Mucosa of descending colon (tissue), 3 donors: ENCODE results near the gene BAIAP2. TPM values are rescaled to one million over a fixed set of nuclear protein-coding genes. Genes with fewer than 3 reads are reported as not detected.

Experiments used
- ATAC-seq: fragments of 200-7000 bp; cut with Tn5 transposase; one replicate; pipeline ENCODE4 v1.9.1; 2020; ENCODE audit warnings: mild to moderate bottlenecking, moderate library complexity
- DNase-seq, 3 donors: peaks; one replicate each; pipeline ENCODE4 v3.0.0-alpha.2; 2020
- H3K36me3 ChIP-seq: fragments of 200-600 bp; one replicate; pipeline ENCODE4 v1.8.0; 2021; ENCODE audit warnings: low read depth, mild to moderate bottlenecking
- H3K4me1 ChIP-seq: fragments of 200-600 bp; one replicate; pipeline ENCODE4 v1.8.0; 2021; ENCODE audit warnings: low read depth, mild to moderate bottlenecking
- H3K4me3 ChIP-seq: fragments of 200-600 bp; one replicate; pipeline ENCODE4 v1.8.0; 2021; ENCODE audit warnings: mild to moderate bottlenecking
- H3K9me3 ChIP-seq: fragments of 200-600 bp; one replicate; pipeline ENCODE4 v1.8.0; 2021; ENCODE audit warnings: mild to moderate bottlenecking
- intact Hi-C, 2 donors: fragments of 100-400 bp; cut with DNase I in 1 of 2; cut with micrococcal nuclease in 1 of 2; formaldehyde crosslinking; loops; one replicate each; pipeline versions ENCODE4 v1.11.0 to v1.11.1; 2022; cut with DNase I, micrococcal nuclease
- total RNA-seq, 3 donors: library from RNA; stranded (reverse); fragmentation: NEBNext Ultra II Directional in 2 of 3; extraction: Animal tissue kit (Norgen Biotek cat#: 25700) in 2 of 3; gene quantifications; one replicate each; pipeline versions ENCODE4 v1.2.1 to v1.2.4, GENCODE V29; 2021 to 2023
- TF ChIP-seq, protein P1 (sequence below): fragments of 200-600 bp; IDR thresholded peaks from one replicate; pipeline ENCODE4 v1.8.0; 2022; ENCODE audit warnings: antibody characterized with exemption, mild to moderate bottlenecking
- donor health status: DM: no; HTN: no; CAD: no; lungs with moderate emphysema.
- donor health status: DM: no; HTN: no; CAD: no.
- donor health status: DM: no; HTN: yes; CAD: no.

BAIAP2 gene
- total RNA-seq, 3 donors from 2014 or later = 11.6 to 76.7 (median 19.4) TPM

DNA sequence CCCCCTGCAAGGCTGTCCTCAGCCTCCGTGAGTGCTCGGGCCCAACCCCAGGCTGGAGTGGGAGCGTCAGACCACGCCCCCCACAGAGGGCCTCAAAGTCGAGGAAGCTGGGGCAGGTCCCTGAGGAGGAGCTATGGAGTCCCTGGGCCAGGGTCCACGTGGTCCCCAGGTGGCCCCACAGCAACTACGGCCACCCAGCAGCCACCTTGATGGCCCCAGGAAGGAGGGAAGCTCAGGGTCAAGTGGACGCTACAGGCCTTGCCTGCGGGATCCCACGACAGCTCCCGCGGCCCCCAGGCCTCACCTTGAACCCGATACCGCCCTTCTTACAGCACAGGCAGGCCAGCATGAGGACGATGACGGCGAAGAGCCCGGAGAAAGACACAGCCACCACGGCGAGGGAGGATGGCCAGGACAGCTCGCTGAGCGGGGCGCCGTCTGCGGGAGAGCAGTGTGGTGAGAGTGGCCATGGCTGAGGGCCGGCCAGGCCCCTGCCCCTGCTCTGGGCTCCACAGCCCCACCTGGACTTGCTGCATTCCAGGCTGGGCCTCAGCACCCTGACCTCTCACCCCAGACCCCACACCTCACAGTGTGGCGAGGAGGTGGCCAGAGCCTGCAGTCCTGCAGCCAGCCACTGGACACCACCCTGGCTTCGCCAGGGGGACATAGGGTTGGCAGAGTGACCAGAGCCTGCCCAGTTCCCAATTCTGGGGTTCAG lies 99.3 kb downstream of the BAIAP2 start:
- intact Hi-C loops = no loop called here
- Histone ChIP-seq H3K4me1 (peaks cover 7% of the 10 kb centered on the region), H3K9me3 (no peaks in the 10 kb centered on the region), H3K36me3 (no peaks in the 10 kb centered on the region), H3K4me3 (no peak overlapping the region)
- TF ChIP-seq, protein P1, sequence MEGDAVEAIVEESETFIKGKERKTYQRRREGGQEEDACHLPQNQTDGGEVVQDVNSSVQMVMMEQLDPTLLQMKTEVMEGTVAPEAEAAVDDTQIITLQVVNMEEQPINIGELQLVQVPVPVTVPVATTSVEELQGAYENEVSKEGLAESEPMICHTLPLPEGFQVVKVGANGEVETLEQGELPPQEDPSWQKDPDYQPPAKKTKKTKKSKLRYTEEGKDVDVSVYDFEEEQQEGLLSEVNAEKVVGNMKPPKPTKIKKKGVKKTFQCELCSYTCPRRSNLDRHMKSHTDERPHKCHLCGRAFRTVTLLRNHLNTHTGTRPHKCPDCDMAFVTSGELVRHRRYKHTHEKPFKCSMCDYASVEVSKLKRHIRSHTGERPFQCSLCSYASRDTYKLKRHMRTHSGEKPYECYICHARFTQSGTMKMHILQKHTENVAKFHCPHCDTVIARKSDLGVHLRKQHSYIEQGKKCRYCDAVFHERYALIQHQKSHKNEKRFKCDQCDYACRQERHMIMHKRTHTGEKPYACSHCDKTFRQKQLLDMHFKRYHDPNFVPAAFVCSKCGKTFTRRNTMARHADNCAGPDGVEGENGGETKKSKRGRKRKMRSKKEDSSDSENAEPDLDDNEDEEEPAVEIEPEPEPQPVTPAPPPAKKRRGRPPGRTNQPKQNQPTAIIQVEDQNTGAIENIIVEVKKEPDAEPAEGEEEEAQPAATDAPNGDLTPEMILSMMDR = no peak
- no peak for ATAC-seq
- no peak for DNase-seq

DNA sequence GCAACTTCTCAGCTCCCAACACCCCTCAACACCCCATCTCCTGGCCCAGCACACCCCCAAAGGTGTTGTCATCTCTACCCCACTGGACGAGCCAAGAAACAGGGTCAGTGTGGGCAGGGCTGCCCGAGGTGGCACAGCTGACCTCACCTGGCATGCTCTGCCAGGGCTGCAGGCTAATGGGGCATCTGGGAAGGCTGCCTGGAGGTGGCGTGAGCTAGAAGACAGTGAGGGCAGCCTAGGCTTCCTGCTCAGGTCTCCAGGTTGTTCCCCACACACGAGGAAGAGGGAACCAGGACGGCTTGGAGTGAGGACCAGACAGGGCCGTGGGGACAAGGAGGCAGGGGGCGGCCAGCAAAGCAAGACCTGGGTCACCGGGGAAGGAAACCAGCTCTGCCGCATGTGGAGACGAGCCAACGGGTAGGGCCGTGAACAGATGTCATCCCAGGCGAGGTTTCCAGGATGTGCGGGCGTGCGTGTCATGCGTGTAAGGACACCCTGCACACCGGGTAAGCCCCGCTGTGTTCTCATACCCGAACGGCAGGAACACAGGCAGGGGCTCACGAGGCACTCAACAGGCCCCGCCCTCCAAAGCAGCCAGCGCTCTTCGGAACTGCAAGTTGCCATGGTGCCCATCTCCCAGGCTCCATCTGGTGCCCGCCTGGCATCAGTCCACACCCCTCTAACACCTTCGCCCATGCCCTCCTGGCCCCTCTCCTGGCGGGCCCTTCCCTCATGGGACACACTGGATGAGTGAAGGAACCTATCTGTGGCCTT lies 100.7 kb downstream of the BAIAP2 start:
- ATAC-seq = peak; percentile 16
- DNase-seq = peak in 1 of 3 donors; percentile 25
- TF ChIP-seq, protein P1 = no peak

GRCh38 chr17:81136366-81136765 lies 101.4 kb downstream of the BAIAP2 start:
- DNase-seq (no peak), ATAC-seq (no peak)
- Histone ChIP-seq H3K36me3 (no peaks in the 10 kb centered on the region), H3K4me1 (peaks cover 7% of the 10 kb centered on the region), H3K9me3 (no peaks in the 10 kb centered on the region), H3K4me3 (no peak overlapping the region)
- TF ChIP-seq, protein P1 = no peak
- intact Hi-C loops = no loop called here

More for the DNA sequence above, 100.7 kb downstream of the BAIAP2 start:
- Histone ChIP-seq H3K4me1 (peaks cover 7% of the 10 kb centered on the region), H3K9me3 (no peaks in the 10 kb centered on the region), H3K36me3 (no peaks in the 10 kb centered on the region), H3K4me3 (no peak overlapping the region)
- intact Hi-C loops = no loop called here

DNA sequence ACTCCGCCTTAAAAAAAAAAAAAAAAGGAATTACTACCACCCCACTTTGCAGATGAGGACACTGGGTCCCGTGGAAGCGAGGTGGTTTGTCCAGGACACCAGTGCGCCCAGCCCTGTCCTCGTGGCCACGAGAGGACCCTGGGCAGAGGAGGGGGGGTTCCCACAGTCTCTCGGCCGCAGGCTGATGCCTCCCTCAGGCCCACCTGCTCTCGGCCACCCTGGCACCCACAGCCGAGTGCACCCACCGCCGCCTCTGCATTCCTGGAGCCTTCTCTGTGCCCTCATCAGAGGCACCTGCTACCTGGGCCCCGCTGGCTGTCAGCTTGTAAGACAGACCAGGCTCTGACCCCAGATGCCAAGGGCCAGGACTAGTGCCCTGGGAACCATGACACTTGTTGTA lies 102.3 kb downstream of the BAIAP2 start:
- Histone ChIP-seq H3K9me3 (no peaks in the 10 kb centered on the region), H3K4me1 (peaks cover 2% of the 10 kb centered on the region), H3K36me3 (no peaks in the 10 kb centered on the region), H3K4me3 (no peak overlapping the region)
- ATAC-seq (no peak), DNase-seq (no peak)
- intact Hi-C loops = no loop called here
- TF ChIP-seq, protein P1 = no peak

DNA sequence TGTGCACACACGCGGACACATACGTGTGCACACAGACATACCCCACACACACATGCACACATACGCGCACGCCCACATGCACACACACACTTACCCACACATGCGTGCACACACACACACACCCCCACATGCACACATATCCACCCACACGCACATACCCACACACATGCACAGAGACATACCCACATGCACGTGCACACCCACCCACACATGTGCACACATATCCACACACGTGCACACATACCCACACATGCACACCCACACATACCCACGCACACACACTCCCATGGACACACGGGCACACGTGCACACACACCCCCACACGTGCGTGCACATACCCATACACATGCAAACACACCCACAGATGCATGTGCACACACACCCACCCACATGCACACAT lies 103.1 kb downstream of the BAIAP2 start:
- ATAC-seq = no peak
- TF ChIP-seq, protein P1 = no peak
- Histone ChIP-seq H3K36me3 (no peaks in the 10 kb centered on the region), H3K4me1 (no peaks in the 10 kb centered on the region), H3K4me3 (no peak overlapping the region), H3K9me3 (no peaks in the 10 kb centered on the region)
- no peak for DNase-seq
- intact Hi-C loops = no loop called here
